PC-3 (cell line): ENCODE results near the gene ANKRD40. TPM values are rescaled to one million over a fixed set of nuclear protein-coding genes. Genes with fewer than 3 reads are reported as not detected.

Experiments used
- ATAC-seq: fragments of 200-7000 bp; cut with Tn5 transposase; 2 replicates; pipeline ENCODE4 v1.9.1; 2020; ENCODE audit warnings: mild to moderate bottlenecking, moderate library complexity
- BruUV-seq: library from RNA; stranded (reverse); fragments of 400-500 nt; replicated peaks from 2 replicates; lab custom pipeline; 2021; lab: Mats Ljungman, UMichigan
- CTCF ChIA-PET: fragments of 300-600 bp; sonication (Branson Sonifier 250); formaldehyde crosslinking; loops from one replicate; lab custom pipeline; 2022; ENCODE audit warnings: antibody characterized with exemption; lab: Charles Lee
- POLR2A ChIA-PET: fragments of 300-600 bp; sonication (Branson Sonifier 250); formaldehyde crosslinking; loops from one replicate; lab custom pipeline; 2022; ENCODE audit warnings: antibody characterized with exemption; ENCODE audit not compliant: unreplicated experiment; lab: Charles Lee
- DNase-seq: peaks from one replicate; pipeline ENCODE4 v3.0.0-alpha.2; 2015
- H2AFZ ChIP-seq: fragments of 300-600 bp; sonication (generic); 2 replicates; pipeline ENCODE4 v1.6.0; 2016; ENCODE audit warnings: antibody characterized with exemption, low read length
- H3F3A ChIP-seq: fragments of 300-600 bp; sonication (generic); one replicate; pipeline ENCODE4 v1.6.0; 2017; ENCODE audit warnings: antibody characterized with exemption, low read length, control low read depth, mild to moderate bottlenecking; ENCODE audit not compliant: unreplicated experiment
- H3K27ac ChIP-seq: fragments of 300-600 bp; sonication (generic); 2 replicates; pipeline ENCODE4 v1.5.1; 2016; ENCODE audit warnings: mild to moderate bottlenecking, low read length
- H3K27me3 ChIP-seq: fragments of 300-600 bp; sonication (generic); 2 replicates; pipeline ENCODE4 v1.6.1; 2016; ENCODE audit warnings: low read length, mixed read lengths
- H3K36me3 ChIP-seq: fragments of 300-600 bp; sonication (generic); 2 replicates; pipeline ENCODE4 v1.6.1; 2016; ENCODE audit warnings: low read depth, mixed run types, low read length, mixed read lengths
- H3K4me1 ChIP-seq: fragments of 300-600 bp; sonication (generic); 2 replicates; pipeline ENCODE4 v1.5.1; 2016; ENCODE audit warnings: low read length; ENCODE audit not compliant: insufficient read depth
- H3K4me2 ChIP-seq: fragments of 300-600 bp; sonication (generic); 2 replicates; pipeline ENCODE4 v1.6.0; 2016; ENCODE audit warnings: low read length
- H3K4me3 ChIP-seq: fragments of 300-600 bp; sonication (generic); 2 replicates; pipeline ENCODE4 v1.5.1; 2016; ENCODE audit warnings: mild to moderate bottlenecking, low read length, mixed read lengths
- H3K79me2 ChIP-seq: fragments of 300-600 bp; sonication (generic); 2 replicates; pipeline ENCODE4 v1.6.1; 2017; ENCODE audit warnings: low read length, mixed read lengths
- H3K9ac ChIP-seq: fragments of 300-600 bp; sonication (generic); 2 replicates; pipeline ENCODE4 v1.6.0; 2016; ENCODE audit warnings: mild to moderate bottlenecking, low read length
- H3K9me2 ChIP-seq: fragments of 300-600 bp; sonication (generic); replicated peaks from 2 replicates; pipeline ENCODE4 v1.6.1; 2016; ENCODE audit warnings: mixed run types, low read length, mixed read lengths
- H3K9me3 ChIP-seq: fragments of 300-600 bp; sonication (generic); 2 replicates; pipeline ENCODE4 v1.6.1; 2016; ENCODE audit warnings: low read length, mixed read lengths
- H4K20me1 ChIP-seq: fragments of 300-600 bp; sonication (generic); 2 replicates; pipeline ENCODE4 v1.6.1; 2016; ENCODE audit warnings: low read length, mixed read lengths
- CTCF ChIP-seq: fragments of 300-600 bp; sonication (generic); conservative IDR thresholded peaks from 2 replicates; pipeline ENCODE4 v1.5.1; 2017; ENCODE audit warnings: antibody characterized with exemption, low read depth, mild to moderate bottlenecking, low read length
- EZH2 ChIP-seq: fragments of 300-600 bp; sonication (generic); IDR thresholded peaks from one replicate; pipeline ENCODE4 v1.6.1; 2017; ENCODE audit warnings: antibody characterized with exemption, mild to moderate bottlenecking, low read length; ENCODE audit not compliant: unreplicated experiment
- EZH2phosphoT487 ChIP-seq: fragments of 300-600 bp; sonication (generic); IDR thresholded peaks from 2 replicates; pipeline ENCODE4 v1.6.1; 2018; ENCODE audit warnings: mild to moderate bottlenecking, antibody characterized with exemption, low read length, borderline replicate concordance
- intact Hi-C: fragments of 100-400 bp; cut with micrococcal nuclease; formaldehyde crosslinking; loops from 2 replicates; pipeline ENCODE4 v1.9.0; 2023
- total RNA-seq: library from RNA; depleted of rRNA; stranded (reverse); fragments of >200 nt; gene quantifications from 2 replicates; pipeline ENCODE4 v1.2.3, GENCODE V29; 2014

The ANKRD40 gene
- total RNA-seq, 1 experiment from 2014 or later: 44.2 TPM

- no peaks in the 10 kb centered on the region for H3K9me2 ChIP-seq
- POLR2A ChIA-PET: interaction anchor here (1.1 to 1.6 kb wide), 4 partner anchors 12 to 32 kb away, joined by 4 to 6 read pairs (median 4); no protein-coding TSS in a partner anchor
- peak overlapping the region; percentile 58 for H3K9ac ChIP-seq
- no peaks in the 10 kb centered on the region for H3F3A ChIP-seq
- CTCF ChIA-PET: interaction anchor here (0.6 to 2.4 kb wide), 6 partner anchors 22 to 33 kb away, joined by 3 to 13 read pairs (median 4); no protein-coding TSS in a partner anchor
- H3K27me3 ChIP-seq: no peaks in the 10 kb centered on the region
- TF ChIP-seq EZH2 (no peak), CTCF (no peak), EZH2phosphoT487 (no peak)
- TSS peak; percentile 97 for BruUV-seq
- peak overlapping the region; percentile 89 for H3K27ac ChIP-seq
- peaks cover 37% of the 10 kb centered on the region for H3K4me1 ChIP-seq
- H3K79me2 ChIP-seq: no peaks in the 10 kb centered on the region
- peak overlapping the region; percentile 15 for H2AFZ ChIP-seq
- H3K4me2 ChIP-seq: peak overlapping the region; percentile 73
- ATAC-seq (peak; percentile 25), DNase-seq (no peak)
- intact Hi-C loops: loop anchor here (1.0 kb wide), 2 partner anchors 23 to 32 kb away; no protein-coding TSS in a partner anchor
- no peaks in the 10 kb centered on the region for H3K9me3 ChIP-seq
- H3K4me3 ChIP-seq: peak overlapping the region; percentile 26; the same call in 1 of the 2 replicates
- H4K20me1 ChIP-seq: no peaks in the 10 kb centered on the region
- H3K36me3 ChIP-seq: no peaks in the 10 kb centered on the region; the same call in 1 of the 2 replicates
Observed at GRCh38 chr17:50661348-50661747, 46.4 kb downstream of the ANKRD40 start.

- no peak for DNase-seq
- no TSS peak for BruUV-seq
- CTCF ChIA-PET: interaction anchor here (0.6 to 2.4 kb wide), 6 partner anchors 22 to 34 kb away, joined by 4 to 18 read pairs (median 7); no protein-coding TSS in a partner anchor
- POLR2A ChIA-PET: interaction anchor here (0.6 to 1.6 kb wide), 5 partner anchors 11 to 136 kb away, joined by 3 to 6 read pairs (median 4); no protein-coding TSS in a partner anchor
- H3K9ac ChIP-seq: peak overlapping the region; percentile 58
- ATAC-seq: peak; percentile 7
- no peaks in the 10 kb centered on the region for H3K27me3 ChIP-seq
- no peaks in the 10 kb centered on the region for H4K20me1 ChIP-seq
- H3F3A ChIP-seq: no peaks in the 10 kb centered on the region
- H3K4me3 ChIP-seq: no peak overlapping the region
- no peaks in the 10 kb centered on the region; the same call in 1 of the 2 replicates for H3K36me3 ChIP-seq
- no peaks in the 10 kb centered on the region for H3K9me2 ChIP-seq
- TF ChIP-seq CTCF: no peak
- no peak for TF ChIP-seq EZH2
- no peak for TF ChIP-seq EZH2phosphoT487
- peak overlapping the region; percentile 89 for H3K27ac ChIP-seq
- H2AFZ ChIP-seq: no peak overlapping the region
- intact Hi-C loops: loop anchor here (1.0 kb wide), 2 partner anchors 23 to 32 kb away; no protein-coding TSS in a partner anchor
- peak overlapping the region; percentile 73 for H3K4me2 ChIP-seq
- peaks cover 37% of the 10 kb centered on the region for H3K4me1 ChIP-seq
- H3K9me3 ChIP-seq: no peaks in the 10 kb centered on the region
- H3K79me2 ChIP-seq: no peaks in the 10 kb centered on the region
Observed at GRCh38 chr17:50660887-50661345, 46.8 kb downstream of the ANKRD40 start.
